HK-2 (cell line): ENCODE measurements around the gene ME1.
"Not testable (repeated sequence)": the region's sequence is repeated elsewhere in the genome, so short reads cannot be mapped to it uniquely, and the experiment has no call there.

Source experiments
- DNase-seq: peaks from one replicate; pipeline ENCODE4 v3.0.0-alpha.2; 2018; ENCODE audit not compliant: unreplicated experiment

ME1 gene

GRCh38 chr6:83432636-83433035, 1.8 kb upstream of the ME1 start:
- DNase-seq: no peak

DNA sequence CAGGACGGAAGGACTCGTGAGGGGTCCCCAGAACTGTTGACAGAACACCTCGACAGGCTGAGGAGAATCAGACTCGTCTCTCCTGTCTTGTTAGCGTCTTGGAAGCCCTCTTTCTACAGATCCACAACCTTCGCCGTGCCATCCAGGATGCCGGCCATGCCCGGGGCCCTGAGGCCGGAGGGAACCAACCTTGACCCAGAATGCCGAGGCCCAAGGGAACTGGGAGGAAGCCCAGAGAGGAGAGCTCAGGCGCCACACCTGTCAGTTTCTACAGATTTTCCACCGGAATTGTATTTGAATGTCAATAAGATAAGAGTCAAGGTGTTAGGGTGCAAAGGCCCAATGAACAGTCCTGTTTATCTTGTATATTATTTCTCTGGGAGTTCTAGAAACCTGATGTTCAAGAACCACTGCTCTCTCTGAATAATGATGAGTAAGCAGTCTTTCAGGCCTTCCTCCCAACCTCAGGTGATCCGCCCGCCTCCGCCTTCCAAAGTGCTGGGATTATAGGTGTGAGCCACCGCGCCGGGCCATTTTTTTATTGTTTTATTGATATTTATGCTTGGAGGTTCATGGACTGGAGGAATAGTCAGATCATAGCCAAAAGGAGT, 799 bp upstream of the ME1 start:
- no peak for DNase-seq

- peak; percentile 41 for DNase-seq
Observed at GRCh38 chr6:83429857-83430610, 817 bp downstream of the ME1 start.

- DNase-seq: no peak
Observed at GRCh38 chr6:83429269-83429668, 1.6 kb downstream of the ME1 start.

DNA sequence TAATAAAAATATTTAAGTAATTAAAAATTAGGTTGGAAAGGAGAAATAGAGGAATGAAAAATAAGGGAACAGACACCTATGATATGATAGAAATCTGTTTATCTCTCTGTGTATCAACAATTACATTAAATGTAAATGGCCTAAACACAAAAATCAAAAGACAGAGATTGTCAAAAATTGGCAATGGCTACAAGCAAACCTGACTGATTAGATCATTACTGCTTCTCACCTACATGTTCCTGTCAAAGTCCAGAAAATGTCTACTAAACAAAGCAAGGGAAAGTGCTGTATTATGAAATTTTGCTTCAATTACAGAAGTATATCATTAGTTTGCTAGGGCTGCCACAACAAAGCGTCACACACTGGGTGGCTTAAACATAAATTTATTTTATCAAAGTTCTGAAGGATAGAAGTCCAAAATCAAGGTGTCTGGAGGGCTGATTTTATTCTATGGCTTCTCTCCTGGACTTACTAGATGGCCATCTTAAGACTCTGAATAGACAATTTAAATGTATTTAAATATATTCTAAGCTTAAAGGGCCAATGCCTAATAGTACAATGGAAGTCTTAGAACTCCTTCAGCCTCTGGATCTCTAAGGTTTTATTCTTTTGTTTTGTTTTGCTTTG, 6.3 kb downstream of the ME1 start:
- DNase-seq: no peak

GRCh38 chr6:83417880-83418663, 12.8 kb downstream of the ME1 start:
- DNase-seq: no peak

DNA sequence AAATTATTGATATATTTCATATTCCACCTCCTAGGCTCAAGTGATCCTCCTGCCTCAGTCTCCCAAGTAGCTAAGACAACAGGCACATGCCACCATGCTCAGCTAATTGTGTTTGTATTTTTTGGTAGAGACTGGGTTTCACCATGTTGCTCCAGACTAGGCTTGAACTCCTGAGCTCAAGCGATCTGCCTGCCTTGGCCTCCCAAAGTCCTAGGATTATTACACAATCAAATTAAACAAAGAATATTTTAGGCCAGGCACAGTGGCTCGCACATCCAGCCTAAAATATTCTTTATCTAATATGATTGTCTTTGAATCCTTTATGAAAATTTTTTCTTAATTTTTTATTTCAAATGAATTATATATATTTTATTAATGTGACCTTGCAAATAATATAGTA, 17.8 kb downstream of the ME1 start:
- no peak for DNase-seq

DNA sequence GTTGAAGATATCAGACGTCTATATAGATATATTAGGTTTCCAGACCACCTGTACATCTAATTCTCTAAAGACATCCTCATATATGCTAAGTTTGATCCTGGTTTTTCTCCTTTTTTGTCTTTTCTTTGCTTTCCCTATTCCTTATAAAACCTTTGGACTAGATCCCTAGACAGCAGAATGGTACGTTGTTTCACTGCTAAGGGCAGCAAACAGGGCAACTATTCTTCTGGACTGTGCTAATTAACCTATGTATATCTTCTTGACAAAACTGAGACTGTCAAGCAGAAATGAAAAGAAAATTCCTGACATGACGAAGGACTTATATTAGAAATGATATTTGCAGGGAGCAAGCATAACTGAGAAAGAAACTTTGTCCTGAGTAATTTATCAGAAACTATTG, 19.1 kb downstream of the ME1 start:
- DNase-seq: no peak

- no peak for DNase-seq
Observed at GRCh38 chr6:83403191-83403590, 27.7 kb downstream of the ME1 start.

GRCh38 chr6:83389606-83390005, 41.2 kb downstream of the ME1 start:
- DNase-seq: no peak

DNA sequence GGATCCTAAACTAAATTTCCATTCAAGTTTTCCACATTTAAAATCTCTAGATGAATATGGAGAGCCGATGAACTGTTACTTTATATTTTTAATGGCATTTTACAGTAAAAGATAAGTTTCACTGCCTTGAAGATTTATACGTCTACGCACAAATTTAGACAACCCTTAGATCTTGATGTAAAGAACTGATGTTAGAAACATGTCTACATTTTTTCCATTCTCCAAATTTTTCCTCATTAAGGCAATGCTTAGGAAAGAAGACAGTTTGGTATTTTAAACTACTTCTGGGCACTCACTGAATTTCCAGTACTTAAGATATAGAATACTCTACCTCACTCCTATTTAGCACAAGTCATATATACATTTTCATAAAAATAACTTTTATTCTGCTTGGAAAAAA, 45.4 kb downstream of the ME1 start:
- DNase-seq: no peak

DNA sequence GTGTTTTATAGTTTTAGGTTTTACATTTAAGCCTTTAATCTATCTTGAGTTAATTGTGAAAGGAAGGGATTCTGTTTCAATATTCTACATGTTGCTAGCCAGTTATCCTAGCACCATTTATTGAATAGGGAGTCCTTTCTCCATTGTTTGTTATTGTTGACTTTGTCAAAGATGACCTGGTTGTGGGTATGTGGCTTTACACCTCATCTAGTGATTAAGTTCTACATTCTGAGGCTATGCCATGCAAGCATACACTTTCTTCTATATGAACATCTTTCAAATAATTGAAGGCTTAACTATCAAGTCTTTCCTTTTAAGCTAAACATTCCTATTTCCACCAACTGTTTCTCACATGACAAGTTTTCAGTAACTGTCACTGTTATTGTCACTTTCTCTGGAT, 46.1 kb downstream of the ME1 start:
- DNase-seq: no peak

GRCh38 chr6:83381949-83382348, 48.9 kb downstream of the ME1 start:
- no peak for DNase-seq

GRCh38 chr6:83378621-83379388, 52.0 kb downstream of the ME1 start:
- no peak for DNase-seq

DNA sequence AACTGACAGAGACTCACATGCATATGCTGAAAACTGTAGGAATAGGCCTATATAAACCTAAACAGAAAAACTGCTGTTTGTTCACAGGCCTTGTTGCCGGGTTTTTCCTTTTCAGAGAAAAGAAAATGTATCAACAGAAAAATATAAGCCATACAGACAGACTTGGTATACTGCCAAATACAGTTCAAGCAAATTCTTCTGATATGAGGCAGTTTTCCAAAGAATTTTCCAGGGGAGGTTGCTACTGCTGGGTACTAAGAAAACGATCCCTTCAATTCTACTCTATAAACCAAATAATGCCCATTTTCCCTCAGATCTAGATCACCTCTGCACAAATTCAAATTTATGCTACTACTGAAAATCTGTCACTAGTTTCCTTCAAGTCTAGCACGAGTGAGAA, 59.4 kb downstream of the ME1 start:
- no peak for DNase-seq

GRCh38 chr6:83370567-83370966, 60.3 kb downstream of the ME1 start:
- no peak for DNase-seq

DNA sequence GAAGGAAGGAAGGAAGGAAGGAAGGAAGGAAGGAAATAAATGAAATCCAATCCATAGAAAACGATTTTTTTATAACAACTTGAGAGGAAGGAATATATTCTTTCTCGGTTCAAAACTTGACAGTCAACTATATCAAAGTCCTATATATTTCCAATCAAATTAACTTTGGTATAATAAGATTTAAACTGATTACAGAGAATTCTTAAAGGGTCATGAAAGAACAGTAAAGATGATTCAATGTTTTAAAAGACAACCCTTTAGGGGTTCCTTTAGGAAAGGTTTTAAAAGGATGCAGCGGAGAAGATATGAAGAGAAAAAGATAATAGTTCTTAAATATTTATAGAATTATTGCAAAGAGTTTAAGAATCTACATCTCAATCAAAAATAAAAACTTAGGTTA, 61.2 kb downstream of the ME1 start:
- DNase-seq: no peak

DNA sequence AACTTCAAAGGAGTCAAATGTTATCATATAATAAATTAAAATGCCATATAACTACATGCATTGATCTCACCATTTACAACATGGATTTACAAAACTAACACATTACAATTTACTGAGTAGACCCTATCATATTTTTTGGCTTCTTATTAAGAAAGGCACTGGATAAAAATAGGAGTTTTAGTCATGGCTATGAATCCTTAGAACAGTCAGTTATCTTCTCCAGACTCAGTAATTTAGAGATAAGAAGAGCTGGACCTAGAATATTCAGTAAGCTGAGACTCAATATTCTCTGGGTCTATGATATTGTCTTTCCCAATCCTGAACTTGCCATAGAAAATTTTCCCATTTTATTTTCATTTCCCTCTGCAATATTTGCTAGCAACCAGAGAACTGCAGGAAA, 62.3 kb downstream of the ME1 start:
- no peak for DNase-seq

GRCh38 chr6:83367104-83367503, 63.7 kb downstream of the ME1 start:
- no peak for DNase-seq

DNA sequence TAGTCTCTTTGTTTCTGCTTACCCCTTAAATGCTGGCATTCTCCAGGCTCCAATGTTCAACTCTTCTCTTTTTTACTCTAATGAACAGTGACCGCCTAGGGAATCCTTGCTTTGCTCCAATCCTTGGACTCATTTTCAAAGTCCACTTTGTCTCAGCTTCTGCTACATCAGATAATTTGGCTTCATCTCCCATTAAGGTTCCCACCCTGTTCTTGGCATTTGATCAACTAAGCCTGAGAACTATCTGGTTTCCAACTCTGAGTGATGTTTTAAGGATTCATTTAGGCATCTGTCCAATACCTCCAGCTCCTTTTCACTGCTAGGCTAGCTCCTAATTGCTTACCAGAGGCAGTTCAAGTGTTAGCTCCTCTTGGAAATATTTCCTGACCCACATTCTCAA, 64.9 kb downstream of the ME1 start:
- DNase-seq: no peak

DNA sequence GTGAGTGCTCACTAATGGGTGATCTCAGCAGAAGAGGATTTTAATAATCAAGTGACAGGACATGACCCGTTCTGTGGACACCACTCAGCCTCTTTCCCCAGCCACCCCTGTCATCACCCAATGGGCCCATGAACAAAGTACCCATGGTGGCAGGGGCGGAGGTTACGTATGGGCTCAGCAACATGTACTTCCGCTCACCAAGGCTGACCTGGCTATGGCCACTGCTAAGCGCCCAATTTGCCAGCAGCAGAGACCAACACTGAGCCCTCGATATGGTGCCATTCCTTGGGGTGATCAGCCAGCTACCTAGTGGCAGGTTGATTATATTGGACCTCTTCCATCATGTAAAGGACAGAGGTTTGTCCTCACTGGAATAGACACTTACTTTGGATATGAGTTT, 68.5 kb downstream of the ME1 start:
- not testable (repeated sequence) for DNase-seq

DNA sequence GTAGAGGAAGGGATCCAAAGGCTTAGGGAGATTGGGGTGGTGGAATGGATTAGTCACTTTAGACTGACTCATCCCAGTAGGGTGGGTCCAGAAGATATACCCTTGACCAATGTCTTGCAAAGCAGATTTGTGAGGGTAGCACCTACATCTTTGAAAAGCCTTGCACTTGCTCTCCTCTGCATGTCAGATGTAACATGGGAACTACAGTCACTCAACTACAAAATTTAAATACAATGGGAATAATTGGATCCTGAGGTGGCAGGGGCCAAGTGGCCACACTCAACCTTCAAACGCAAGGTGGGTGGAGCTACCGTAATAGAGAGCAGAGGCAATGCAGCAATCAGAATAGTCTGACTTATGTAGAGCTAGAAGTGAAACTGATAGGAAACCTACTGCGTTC, 71.2 kb downstream of the ME1 start:
- no peak for DNase-seq
